H9 (cell line): Measurements from ENCODE around the gene TGFBR2. TPM values are rescaled to one million over a fixed set of nuclear protein-coding genes. Genes with fewer than 3 reads are reported as not detected.

Source experiments
- DNase-seq: peaks from one replicate; pipeline ENCODE4 v3.0.0-alpha.2; 2017
- H2AFZ ChIP-seq: one replicate; pipeline ENCODE4 v1.6.1; 2013; ENCODE audit warnings: mild to moderate bottlenecking, low read length, control low read depth, moderate library complexity
- H2AK5ac ChIP-seq: 2 replicates; pipeline ENCODE4 v1.6.1; 2013; ENCODE audit warnings: low read length, control low read depth, mixed read lengths; ENCODE audit not compliant: insufficient read length
- H2BK120ac ChIP-seq: one replicate; pipeline ENCODE4 v1.6.1; 2013; ENCODE audit warnings: low read depth, mild to moderate bottlenecking, low read length, control low read depth, inconsistent platforms; ENCODE audit not compliant: poor library complexity, severe bottlenecking
- H2BK12ac ChIP-seq: 2 replicates; pipeline ENCODE4 v1.6.1; 2013; ENCODE audit warnings: low read length, control low read depth, mixed read lengths, low read depth; ENCODE audit not compliant: insufficient read length
- H2BK15ac ChIP-seq: 2 replicates; pipeline ENCODE4 v1.6.1; 2013; ENCODE audit warnings: low read depth, low read length, control low read depth
- H2BK20ac ChIP-seq: one replicate; pipeline ENCODE4 v1.6.1; 2013; ENCODE audit warnings: low read depth, mild to moderate bottlenecking, low read length, control low read depth, inconsistent platforms; ENCODE audit not compliant: poor library complexity, severe bottlenecking
- H2BK5ac ChIP-seq: 2 replicates; pipeline ENCODE4 v1.6.1; 2013; ENCODE audit warnings: low read length, control low read depth, mixed read lengths; ENCODE audit not compliant: insufficient read length
- H3K14ac ChIP-seq: 2 replicates; pipeline ENCODE4 v1.6.1; 2013; ENCODE audit warnings: low read length, control low read depth; ENCODE audit not compliant: insufficient read depth
- H3K18ac ChIP-seq: 2 replicates; pipeline ENCODE4 v1.6.1; 2013; ENCODE audit warnings: low read depth, mild to moderate bottlenecking, mixed read lengths, low read length, control low read depth; ENCODE audit not compliant: insufficient read length
- H3K23ac ChIP-seq: 2 replicates; pipeline ENCODE4 v1.6.1; 2013; ENCODE audit warnings: low read length, control low read depth, mixed read lengths, low read depth; ENCODE audit not compliant: insufficient read length
- H3K23me2 ChIP-seq: 2 replicates; pipeline ENCODE4 v1.6.1; 2013; ENCODE audit warnings: low read depth, mild to moderate bottlenecking, mixed read lengths, low read length, control low read depth; ENCODE audit not compliant: insufficient read length, poor library complexity, severe bottlenecking
- H3K27ac ChIP-seq: 2 replicates; pipeline ENCODE4 v1.5.1; 2013; ENCODE audit warnings: low read length, control low read depth, mixed read lengths, low read depth; ENCODE audit not compliant: insufficient read length
- H3K27me3 ChIP-seq: 2 replicates; pipeline ENCODE4 v1.6.1; 2013; ENCODE audit warnings: low read length, control low read depth, inconsistent platforms; ENCODE audit not compliant: insufficient read depth
- H3K4ac ChIP-seq: 2 replicates; pipeline ENCODE4 v1.6.1; 2013; ENCODE audit warnings: low read depth, mild to moderate bottlenecking, control low read depth, inconsistent platforms, low read length, moderate library complexity
- H3K4me1 ChIP-seq: 2 replicates; pipeline ENCODE4 v1.6.1; 2013; ENCODE audit warnings: low read length, control low read depth, inconsistent platforms; ENCODE audit not compliant: insufficient read depth
- H3K4me2 ChIP-seq: 2 replicates; pipeline ENCODE4 v1.6.1; 2013; ENCODE audit warnings: low read length, control low read depth, mixed read lengths; ENCODE audit not compliant: insufficient read length, insufficient read depth
- H3K56ac ChIP-seq: 2 replicates; pipeline ENCODE4 v1.6.1; 2013; ENCODE audit warnings: low read depth, mild to moderate bottlenecking, mixed read lengths, low read length, control low read depth; ENCODE audit not compliant: insufficient read length
- H3K79me1 ChIP-seq: 2 replicates; pipeline ENCODE4 v1.6.1; 2013; ENCODE audit warnings: low read depth, mild to moderate bottlenecking, moderate library complexity, low read length, control low read depth, inconsistent platforms; ENCODE audit not compliant: insufficient read depth, poor library complexity, severe bottlenecking
- H3K79me2 ChIP-seq: 2 replicates; pipeline ENCODE4 v1.6.1; 2013; ENCODE audit warnings: low read length, control low read depth, inconsistent platforms; ENCODE audit not compliant: insufficient read depth
- H3K9ac ChIP-seq: 2 replicates; pipeline ENCODE4 v1.6.1; 2013; ENCODE audit warnings: low read length, control low read depth, mixed read lengths; ENCODE audit not compliant: insufficient read length; ENCODE audit errors: extremely low read depth
- H3K9me3 ChIP-seq: one replicate; pipeline ENCODE4 v1.6.1; 2013; ENCODE audit warnings: low read depth, low read length, inconsistent platforms; ENCODE audit not compliant: control insufficient read depth
- H3T11ph ChIP-seq: one replicate; pipeline ENCODE4 v1.6.1; 2013; ENCODE audit warnings: mild to moderate bottlenecking, low read length, control low read depth, inconsistent platforms
- H4K20me1 ChIP-seq: one replicate; pipeline ENCODE4 v1.6.1; 2013; ENCODE audit not compliant: control insufficient read depth, insufficient read length, insufficient read depth
- H4K5ac ChIP-seq: 2 replicates; pipeline ENCODE4 v1.6.1; 2013; ENCODE audit warnings: low read depth, mild to moderate bottlenecking, mixed read lengths, low read length, control low read depth; ENCODE audit not compliant: insufficient read length
- H4K8ac ChIP-seq: replicated peaks from 2 replicates; pipeline ENCODE4 v1.6.1; 2013; ENCODE audit warnings: low read length, control low read depth, mixed read lengths, low read depth; ENCODE audit not compliant: insufficient read length
- H4K91ac ChIP-seq: 2 replicates; pipeline ENCODE4 v1.6.1; 2013; ENCODE audit warnings: low read depth, mild to moderate bottlenecking, moderate library complexity, mixed read lengths, low read length, control low read depth; ENCODE audit not compliant: insufficient read length
- H3K27ac Mint-ChIP-seq, 3 experiments: 2 replicates in 2 of 3; 3 replicates in 1 of 3; pipeline ENCODE4 v1.8.0; 2020 to 2021; ENCODE audit warnings: mixed read lengths in 3 of 3, mild to moderate bottlenecking in 1 of 3, moderate library complexity in 1 of 3
- H3K27me3 Mint-ChIP-seq: 2 replicates; pipeline ENCODE4 v1.8.0; 2021; ENCODE audit warnings: low read depth, mild to moderate bottlenecking, moderate library complexity, mixed read lengths
- H3K36me3 Mint-ChIP-seq, 3 experiments: 2 replicates in 2 of 3; 3 replicates in 1 of 3; pipeline ENCODE4 v1.8.0; 2020 to 2021; ENCODE audit warnings: low read depth in 3 of 3, mixed read lengths in 3 of 3; ENCODE audit not compliant: insufficient read depth in 1 of 3
- H3K4me1 Mint-ChIP-seq, 2 experiments: 2 replicates each; pipeline ENCODE4 v1.8.0; 2020; ENCODE audit warnings: mixed read lengths in 2 of 2
- H3K4me3 Mint-ChIP-seq, 2 experiments: 2 replicates in 1 of 2; 3 replicates in 1 of 2; pipeline ENCODE4 v1.8.0; 2020 to 2021; ENCODE audit warnings: mild to moderate bottlenecking in 2 of 2, mixed read lengths in 2 of 2, moderate library complexity in 1 of 2
- H3K9me3 Mint-ChIP-seq, 2 experiments: 2 replicates in 1 of 2; 3 replicates in 1 of 2; pipeline ENCODE4 v1.8.0; 2020; ENCODE audit warnings: mild to moderate bottlenecking in 2 of 2, mixed read lengths in 2 of 2, moderate library complexity in 1 of 2
- WGBS: extraction: QIAGEN DNeasy Blood & Tissue Kit; methylation state at CpG from one replicate; pipeline ENCODE4 v1.1.7; 2013; ENCODE audit warnings: missing lambda C conversion rate, low lambda C conversion rate, mixed read lengths; ENCODE audit not compliant: insufficient read length; ENCODE audit errors: extremely low coverage; 5-methylcytosine and 5-hydroxymethylcytosine counted together
- total RNA-seq: library from RNA; stranded (reverse); gene quantifications from 2 replicates; pipeline ENCODE4 v1.2.1, GENCODE V29; 2021
- TF ChIP-seq, protein P1 (sequence below): fragments of 200-600 bp; sonication (generic); conservative IDR thresholded peaks from 3 replicates; pipeline ENCODE4 v1.8.0; 2021; ENCODE audit warnings: antibody characterized with exemption, mild to moderate bottlenecking

The TGFBR2 gene
- total RNA-seq, 1 experiment from 2014 or later = 10.6 TPM

DNA sequence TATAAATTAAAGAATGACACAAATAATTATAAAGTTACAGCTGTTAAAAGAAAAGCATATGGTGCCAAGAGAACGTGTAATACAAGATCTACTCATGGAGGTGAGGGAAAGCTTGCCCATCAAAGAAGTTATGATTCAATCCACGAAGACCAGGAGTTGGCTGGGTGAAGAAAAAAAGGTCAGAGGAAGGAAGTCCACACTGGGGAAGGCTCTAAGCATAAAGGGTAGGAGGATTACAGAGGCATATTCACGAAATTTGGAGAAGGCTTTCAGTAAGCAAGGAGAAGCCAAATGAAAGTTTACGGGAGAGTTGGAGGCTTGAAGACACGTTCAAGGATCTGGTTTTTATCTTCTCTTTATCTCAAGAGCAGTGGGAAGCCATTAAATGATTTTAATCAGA is 1.8 kb upstream of the TGFBR2 start:
- H3K4me1 ChIP-seq = no peaks in the 10 kb centered on the region
- H2AK5ac ChIP-seq = no peak overlapping the region
- no peak overlapping the region for H4K91ac ChIP-seq
- no peak overlapping the region for H2BK20ac ChIP-seq
- no peak overlapping the region for H2BK15ac ChIP-seq
- H3K79me2 ChIP-seq = peaks cover 7% of the 10 kb centered on the region; the same call in 1 of the 2 replicates
- Mint-ChIP-seq H3K9me3 (peaks cover 2% of the 10 kb centered on the region in 2 experiments; a peak in 1 of 5 replicates), H3K27ac (no peak overlapping the region), H3K4me3 (no peak overlapping the region), H3K4me1 (peaks cover 24 to 26% of the 10 kb centered on the region in 2 experiments), H3K36me3 (peaks cover 0 to 4% (median 2%) of the 10 kb centered on the region in 3 experiments; a peak in 3 of 7 replicates), H3K27me3 (peaks cover 12% of the 10 kb centered on the region)
- no peak overlapping the region for H3K56ac ChIP-seq
- H4K20me1 ChIP-seq = no peaks in the 10 kb centered on the region
- no peak overlapping the region for H3K9ac ChIP-seq
- H4K5ac ChIP-seq = no peak overlapping the region
- TF ChIP-seq, protein P1, sequence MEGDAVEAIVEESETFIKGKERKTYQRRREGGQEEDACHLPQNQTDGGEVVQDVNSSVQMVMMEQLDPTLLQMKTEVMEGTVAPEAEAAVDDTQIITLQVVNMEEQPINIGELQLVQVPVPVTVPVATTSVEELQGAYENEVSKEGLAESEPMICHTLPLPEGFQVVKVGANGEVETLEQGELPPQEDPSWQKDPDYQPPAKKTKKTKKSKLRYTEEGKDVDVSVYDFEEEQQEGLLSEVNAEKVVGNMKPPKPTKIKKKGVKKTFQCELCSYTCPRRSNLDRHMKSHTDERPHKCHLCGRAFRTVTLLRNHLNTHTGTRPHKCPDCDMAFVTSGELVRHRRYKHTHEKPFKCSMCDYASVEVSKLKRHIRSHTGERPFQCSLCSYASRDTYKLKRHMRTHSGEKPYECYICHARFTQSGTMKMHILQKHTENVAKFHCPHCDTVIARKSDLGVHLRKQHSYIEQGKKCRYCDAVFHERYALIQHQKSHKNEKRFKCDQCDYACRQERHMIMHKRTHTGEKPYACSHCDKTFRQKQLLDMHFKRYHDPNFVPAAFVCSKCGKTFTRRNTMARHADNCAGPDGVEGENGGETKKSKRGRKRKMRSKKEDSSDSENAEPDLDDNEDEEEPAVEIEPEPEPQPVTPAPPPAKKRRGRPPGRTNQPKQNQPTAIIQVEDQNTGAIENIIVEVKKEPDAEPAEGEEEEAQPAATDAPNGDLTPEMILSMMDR = no peak
- no peak overlapping the region for H3K27ac ChIP-seq
- H3K14ac ChIP-seq = no peak overlapping the region
- H3K9me3 ChIP-seq = no peaks in the 10 kb centered on the region
- H2BK5ac ChIP-seq = no peak overlapping the region
- H3K23ac ChIP-seq = no peak overlapping the region
- no peak overlapping the region for H2BK120ac ChIP-seq
- H2AFZ ChIP-seq = no peak overlapping the region
- no peak overlapping the region for H2BK12ac ChIP-seq
- H3K79me1 ChIP-seq = no peaks in the 10 kb centered on the region
- no peak overlapping the region for H3K4ac ChIP-seq
- no peak overlapping the region for H3K18ac ChIP-seq
- no peak overlapping the region for H4K8ac ChIP-seq
- H3K4me2 ChIP-seq = no peak overlapping the region
- peaks cover 7% of the 10 kb centered on the region for H3K23me2 ChIP-seq
- WGBS = no CpG with 5 or more reads among the region's 5 CpGs
- DNase-seq = no peak
- H3K27me3 ChIP-seq = no peaks in the 10 kb centered on the region
- no peak overlapping the region for H3T11ph ChIP-seq
